H7 (cell line): ENCODE results near the gene GNG7. TPM values are rescaled to one million over a fixed set of nuclear protein-coding genes. Genes with fewer than 3 reads are reported as not detected.

ENCODE experiments used
- DNase-seq: peaks from one replicate; pipeline ENCODE4 v3.0.0; 2012
- H3K27me3 ChIP-seq: 2 replicates; pipeline ENCODE4 v1.6.0; 2011; ENCODE audit warnings: mild to moderate bottlenecking, low read length; ENCODE audit not compliant: control insufficient read depth, insufficient read depth
- H3K36me3 ChIP-seq: replicated peaks from 2 replicates; pipeline ENCODE4 v1.5.1; 2011; ENCODE audit warnings: low read length; ENCODE audit not compliant: control insufficient read depth, insufficient read depth
- H3K4me3 ChIP-seq: 2 replicates; pipeline ENCODE4 v1.5.1; 2011; ENCODE audit warnings: low read depth, mild to moderate bottlenecking, control low read depth, low read length, moderate library complexity; ENCODE audit not compliant: insufficient read depth
- total RNA-seq: library from RNA; depleted of rRNA; stranded (reverse); fragments of >200 nt; shearing (Covaris generic); gene quantifications from 2 replicates; pipeline ENCODE4 v1.2.3, GENCODE V29; 2014

Gene GNG7
- total RNA-seq, 1 experiment from 2014 or later: 1.1 TPM

DNA sequence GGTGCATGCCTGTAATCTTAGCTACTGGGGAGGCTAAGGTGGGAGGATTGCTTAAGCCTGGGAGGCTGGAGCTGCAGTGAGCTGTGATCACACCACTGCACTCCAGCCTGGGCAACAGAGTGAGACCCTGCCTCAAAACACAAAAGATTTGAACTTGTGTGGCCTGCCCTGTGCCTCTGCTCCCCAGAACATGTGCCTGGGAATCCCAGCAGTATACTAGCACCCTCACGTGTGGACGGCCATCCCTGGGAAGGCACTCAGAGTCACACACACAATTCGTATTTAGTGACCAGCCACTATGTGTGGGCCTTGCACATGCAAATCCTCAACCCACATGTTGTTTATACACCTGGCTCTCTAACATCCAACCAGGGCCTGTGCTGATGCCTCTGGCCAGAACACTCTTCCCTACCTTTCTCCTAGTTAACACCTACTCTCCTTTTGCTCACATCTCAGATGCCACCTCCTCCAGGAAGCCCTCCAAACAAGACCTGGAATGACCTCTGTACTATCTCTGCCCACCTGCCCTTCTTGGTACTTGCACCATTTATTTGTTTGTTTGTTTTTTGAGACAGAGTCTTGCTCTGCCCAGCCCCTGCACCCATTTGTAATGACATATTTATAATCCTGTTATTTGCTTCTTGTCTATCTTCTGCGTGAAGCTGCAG is 218.9 kb downstream of the GNG7 start:
- no peak for DNase-seq
- Histone ChIP-seq H3K27me3 (peaks cover 6% of the 10 kb centered on the region), H3K36me3 (no peaks in the 10 kb centered on the region), H3K4me3 (no peak overlapping the region)

DNA sequence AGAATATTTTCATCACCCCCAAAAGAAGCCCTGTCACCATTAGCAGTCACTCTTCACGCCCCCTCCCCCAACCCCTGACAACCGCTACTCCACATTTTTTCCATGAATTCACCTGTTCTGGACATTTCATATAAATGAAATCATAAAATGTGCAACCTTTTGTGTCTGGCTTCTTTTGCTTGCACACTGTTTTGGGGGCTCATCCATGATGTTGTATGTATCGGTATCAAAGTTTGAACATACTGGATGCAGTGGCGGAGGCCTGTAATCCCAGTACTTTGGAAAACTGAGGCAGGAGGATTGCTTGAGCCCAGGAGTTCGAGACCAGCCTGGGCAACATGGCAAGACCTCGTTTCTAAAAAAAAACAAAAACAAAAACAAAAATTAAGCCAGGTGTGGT is 219.4 kb downstream of the GNG7 start:
- no peak overlapping the region for H3K4me3 ChIP-seq
- DNase-seq: no peak
- H3K36me3 ChIP-seq: no peaks in the 10 kb centered on the region
- peaks cover 2% of the 10 kb centered on the region; the same call in 1 of the 2 replicates for H3K27me3 ChIP-seq

DNA sequence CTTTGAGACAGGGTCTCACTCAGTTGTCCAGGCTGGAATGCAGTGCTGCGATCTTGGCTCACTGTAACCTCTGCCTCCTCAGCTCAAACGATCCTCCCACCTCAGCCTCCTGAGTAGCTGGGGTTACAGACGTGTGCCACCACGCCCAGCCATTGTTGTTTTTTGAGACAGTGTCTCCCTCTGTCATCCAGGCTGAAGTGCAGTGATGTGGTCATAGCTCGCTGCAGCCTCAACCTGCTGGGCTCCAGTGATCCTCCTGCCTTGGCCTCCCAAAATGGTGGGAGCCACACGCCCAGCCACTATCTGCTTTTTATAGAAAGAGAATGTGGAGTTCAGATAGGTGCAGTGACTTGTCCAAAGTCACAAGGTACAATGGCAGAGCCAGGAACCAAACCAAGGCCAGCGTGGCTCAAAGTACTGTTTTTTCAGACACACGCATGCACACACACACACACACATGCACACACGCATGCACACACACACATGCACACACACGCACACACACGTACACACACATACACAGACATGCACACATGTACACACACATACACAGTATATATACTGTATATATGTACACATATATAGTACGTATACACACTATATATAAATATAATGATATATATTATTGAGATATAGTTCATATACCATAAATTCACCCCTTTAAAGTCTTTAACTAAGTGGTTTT is 220.0 kb downstream of the GNG7 start:
- H3K4me3 ChIP-seq: no peak overlapping the region
- no peaks in the 10 kb centered on the region for H3K36me3 ChIP-seq
- no peak for DNase-seq
- H3K27me3 ChIP-seq: no peaks in the 10 kb centered on the region; the same call in 1 of the 2 replicates

DNA sequence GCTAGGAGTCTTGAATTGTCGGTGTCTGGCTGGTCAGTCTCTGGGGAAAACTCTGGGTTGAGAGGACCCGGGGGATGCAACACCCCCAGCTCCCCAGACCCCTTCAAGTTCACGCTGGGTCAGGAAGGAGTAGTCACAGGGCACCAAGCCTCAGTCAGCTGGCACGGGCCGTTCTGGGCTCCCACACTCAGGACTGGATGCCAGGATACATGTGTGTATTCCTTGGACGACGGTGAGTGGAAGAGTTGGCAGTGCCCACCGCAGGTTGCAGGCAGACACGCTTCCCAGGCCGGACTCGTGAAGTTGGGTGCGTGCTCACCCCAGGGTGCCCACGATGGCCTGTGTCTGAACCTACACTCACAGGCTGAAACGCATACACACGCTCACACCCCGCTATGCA is 221.0 kb downstream of the GNG7 start:
- no peak for DNase-seq
- peaks cover 6% of the 10 kb centered on the region; the same call in 1 of the 2 replicates for H3K27me3 ChIP-seq
- H3K4me3 ChIP-seq: no peak overlapping the region
- peaks cover 2% of the 10 kb centered on the region; the same call in 1 of the 2 replicates for H3K36me3 ChIP-seq

DNA sequence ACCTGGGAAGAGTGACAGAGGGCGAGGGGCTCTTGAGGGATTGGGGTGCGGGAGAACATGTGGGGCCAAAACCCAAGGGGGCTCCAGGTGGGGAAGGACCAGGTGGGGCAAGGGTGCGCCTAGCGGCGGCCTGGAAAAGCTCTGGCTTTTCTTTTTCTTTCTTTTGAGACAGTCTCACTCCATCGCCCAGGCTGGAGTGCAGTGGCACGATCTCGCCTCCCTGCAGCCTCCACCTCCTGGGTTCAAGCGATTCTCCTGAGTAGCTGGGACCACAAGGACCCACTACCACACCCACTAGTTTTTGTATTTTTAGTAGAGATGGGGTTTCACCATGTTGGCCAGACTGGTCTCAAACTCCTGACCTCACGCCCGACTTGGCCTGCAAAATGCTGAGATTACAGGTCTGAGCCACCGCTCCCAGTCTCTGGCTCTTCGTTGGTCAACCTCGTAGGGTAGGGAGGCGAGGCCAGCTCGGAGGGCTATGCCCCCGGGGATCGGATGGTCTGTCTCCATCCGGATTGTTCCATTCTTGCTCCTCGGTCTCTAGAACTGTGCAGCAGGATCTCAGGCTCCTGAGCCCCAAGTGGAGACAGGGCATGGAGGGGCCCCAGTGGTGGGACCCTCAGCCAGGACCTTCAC is 222.8 kb downstream of the GNG7 start:
- peak overlapping the region; percentile 95 for H3K4me3 ChIP-seq
- DNase-seq: no peak
- H3K27me3 ChIP-seq: peaks cover 6% of the 10 kb centered on the region; the same call in 1 of the 2 replicates
- peaks cover 2% of the 10 kb centered on the region; the same call in 1 of the 2 replicates for H3K36me3 ChIP-seq

DNA sequence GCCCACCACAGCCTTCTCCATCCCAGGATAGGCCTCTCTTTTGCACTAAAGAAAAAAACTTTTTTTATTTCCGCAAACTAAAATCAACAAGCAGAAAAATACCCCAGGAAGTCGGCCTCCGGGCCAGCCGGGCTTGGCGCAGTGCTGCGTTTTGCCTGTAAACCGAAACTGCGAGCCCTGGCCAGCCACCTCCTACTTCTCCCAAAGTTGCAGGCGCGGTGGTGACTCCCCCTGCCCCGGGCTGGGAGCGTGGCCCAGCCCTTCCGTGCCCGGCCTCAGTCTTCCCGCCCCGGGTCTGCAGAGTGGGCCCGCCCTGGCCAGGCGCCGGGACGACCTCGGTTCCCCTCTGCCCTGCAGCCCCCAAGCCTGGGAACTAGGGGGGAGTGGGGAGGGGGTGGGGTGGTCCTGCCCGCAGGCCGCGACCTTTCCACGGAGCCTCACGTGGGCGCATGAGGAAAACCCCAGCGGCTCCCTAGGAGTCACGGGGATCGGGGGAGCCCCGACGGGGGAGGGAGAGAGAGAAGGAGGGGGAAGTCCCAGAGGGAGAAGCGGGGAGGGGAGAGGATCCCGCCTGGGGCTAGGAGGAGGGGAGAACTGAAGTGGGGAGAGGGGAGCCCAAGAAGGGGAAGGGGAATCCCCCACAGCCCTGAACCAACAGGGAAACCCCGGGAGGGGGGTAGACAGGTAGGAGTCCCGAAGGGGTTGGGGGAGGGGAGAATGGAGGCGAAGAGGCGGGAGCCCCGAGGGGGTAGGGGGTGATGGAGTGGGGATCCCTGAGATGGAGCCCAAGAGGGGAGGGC is 223.5 kb downstream of the GNG7 start:
- Histone ChIP-seq H3K36me3 (peaks cover 2% of the 10 kb centered on the region; the same call in 1 of the 2 replicates), H3K27me3 (peaks cover 6% of the 10 kb centered on the region; the same call in 1 of the 2 replicates), H3K4me3 (peak overlapping the region; percentile 95)
- DNase-seq: peak; percentile 90

DNA sequence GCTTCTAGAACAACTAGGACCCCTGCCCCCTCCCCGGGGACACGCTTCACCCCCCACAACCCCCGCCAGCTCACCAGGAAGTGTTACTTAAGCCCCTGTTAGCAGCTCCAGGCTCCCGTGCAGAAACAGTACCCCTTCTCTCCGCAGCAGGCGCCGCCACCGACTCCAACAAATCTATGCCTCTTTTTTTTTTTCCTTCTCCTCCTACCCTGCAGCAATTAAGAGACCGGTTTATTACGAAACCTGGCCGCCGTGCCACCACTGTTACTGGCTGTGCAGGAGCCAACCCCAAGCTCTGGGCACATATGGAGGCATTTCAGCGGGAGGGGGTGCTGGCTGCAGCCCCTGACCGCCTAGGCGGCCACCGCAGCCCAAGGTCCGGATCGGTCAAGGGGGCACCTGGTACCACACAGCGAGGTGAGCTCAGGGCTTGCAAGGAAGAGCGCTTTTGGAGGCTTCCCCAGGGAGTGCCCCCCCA is 224.2 kb downstream of the GNG7 start:
- peak; percentile 76 for DNase-seq
- Histone ChIP-seq H3K36me3 (peaks cover 2% of the 10 kb centered on the region; the same call in 1 of the 2 replicates), H3K27me3 (peaks cover 6% of the 10 kb centered on the region; the same call in 1 of the 2 replicates), H3K4me3 (peak overlapping the region; percentile 95)

DNA sequence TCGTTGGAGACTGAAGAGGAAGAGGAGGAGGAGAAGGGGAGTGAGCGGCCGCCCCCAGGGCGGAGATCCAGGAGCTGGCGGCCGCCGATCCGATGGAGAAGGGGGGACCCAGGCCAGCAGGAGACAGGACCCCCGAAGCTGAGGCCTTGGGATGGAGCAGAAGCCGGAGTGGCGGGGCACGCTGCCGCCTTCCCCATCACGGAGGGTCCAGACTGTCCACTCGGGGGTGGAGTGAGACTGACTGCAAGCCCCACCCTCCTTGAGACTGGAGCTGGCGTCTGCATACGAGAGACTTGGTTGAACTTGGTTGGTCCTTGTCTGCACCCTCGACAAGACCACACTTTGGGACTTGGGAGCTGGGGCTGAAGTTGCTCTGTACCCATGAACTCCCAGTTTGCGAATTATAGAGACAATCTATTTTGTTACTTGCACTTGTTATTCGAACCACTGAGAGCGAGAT is 224.7 kb downstream of the GNG7 start:
- H3K36me3 ChIP-seq: peaks cover 2% of the 10 kb centered on the region; the same call in 1 of the 2 replicates
- H3K4me3 ChIP-seq: peak overlapping the region; percentile 95
- DNase-seq: peak; percentile 73
- peaks cover 6% of the 10 kb centered on the region; the same call in 1 of the 2 replicates for H3K27me3 ChIP-seq

DNA sequence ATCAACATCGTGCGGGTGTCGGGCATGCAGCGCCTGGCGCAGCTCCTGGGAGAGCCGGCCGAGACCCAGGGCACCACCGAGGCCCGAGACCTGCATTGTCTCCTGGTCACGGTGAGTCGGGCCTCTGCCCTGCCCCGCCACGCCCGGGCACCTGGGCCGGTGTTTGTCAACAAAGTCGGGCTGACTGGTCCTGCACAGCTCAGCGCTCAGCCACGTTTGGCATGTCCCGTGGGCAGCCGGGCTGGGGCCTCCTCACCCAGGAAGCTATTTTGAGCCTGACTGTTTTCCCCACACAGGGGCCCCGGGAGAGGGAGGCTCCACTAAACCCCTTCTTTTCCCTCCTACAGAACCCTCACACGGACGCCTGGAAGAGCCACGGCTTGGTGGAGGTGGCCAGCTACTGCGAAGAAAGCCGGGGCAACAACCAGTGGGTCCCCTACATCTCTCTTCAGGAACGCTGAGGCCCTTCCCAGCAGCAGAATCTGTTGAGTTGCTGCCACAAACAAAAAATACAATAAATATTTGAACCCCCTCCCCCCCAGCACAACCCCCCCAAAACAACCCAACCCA is 225.3 kb downstream of the GNG7 start:
- peaks cover 6% of the 10 kb centered on the region; the same call in 1 of the 2 replicates for H3K27me3 ChIP-seq

DNA sequence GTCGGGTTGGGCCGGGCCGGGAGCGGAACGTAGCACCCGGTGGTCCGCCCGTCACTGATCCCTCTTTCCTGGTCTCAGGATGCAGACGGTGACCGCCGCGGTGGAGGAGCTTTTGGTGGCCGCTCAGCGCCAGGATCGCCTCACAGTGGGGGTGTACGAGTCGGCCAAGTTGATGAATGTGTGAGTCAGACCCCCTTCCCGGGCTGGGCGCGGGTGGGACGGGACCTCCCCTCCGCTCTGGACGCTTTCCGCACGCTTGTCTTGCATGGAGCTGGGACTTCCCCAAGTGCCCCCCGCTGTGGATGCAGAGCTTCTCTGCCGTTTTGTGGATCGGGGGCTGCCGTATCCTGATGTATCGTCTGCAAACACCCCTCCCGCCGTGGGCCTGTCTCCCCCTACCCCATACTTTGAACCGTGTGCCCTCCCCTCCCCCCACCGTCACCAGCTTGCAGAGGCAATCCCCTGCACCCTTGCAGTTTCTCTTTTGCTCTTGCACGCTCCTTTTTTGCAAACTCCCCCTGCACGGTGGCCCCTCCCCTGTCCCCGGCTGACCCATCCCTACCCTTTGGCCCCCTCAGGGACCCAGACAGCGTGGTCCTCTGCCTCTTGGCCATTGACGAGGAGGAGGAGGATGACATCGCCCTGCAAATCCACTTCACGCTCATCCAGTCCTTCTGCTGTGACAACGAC is 225.9 kb downstream of the GNG7 start:
- peak; percentile 88 for DNase-seq
- Histone ChIP-seq H3K36me3 (peaks cover 2% of the 10 kb centered on the region; the same call in 1 of the 2 replicates), H3K27me3 (peaks cover 6% of the 10 kb centered on the region; the same call in 1 of the 2 replicates), H3K4me3 (peak overlapping the region; percentile 95)

More for the DNA sequence above, 225.3 kb downstream of the GNG7 start:
- H3K4me3 ChIP-seq: peak overlapping the region; percentile 95
- DNase-seq: peak; percentile 67
- peaks cover 2% of the 10 kb centered on the region; the same call in 1 of the 2 replicates for H3K36me3 ChIP-seq

DNA sequence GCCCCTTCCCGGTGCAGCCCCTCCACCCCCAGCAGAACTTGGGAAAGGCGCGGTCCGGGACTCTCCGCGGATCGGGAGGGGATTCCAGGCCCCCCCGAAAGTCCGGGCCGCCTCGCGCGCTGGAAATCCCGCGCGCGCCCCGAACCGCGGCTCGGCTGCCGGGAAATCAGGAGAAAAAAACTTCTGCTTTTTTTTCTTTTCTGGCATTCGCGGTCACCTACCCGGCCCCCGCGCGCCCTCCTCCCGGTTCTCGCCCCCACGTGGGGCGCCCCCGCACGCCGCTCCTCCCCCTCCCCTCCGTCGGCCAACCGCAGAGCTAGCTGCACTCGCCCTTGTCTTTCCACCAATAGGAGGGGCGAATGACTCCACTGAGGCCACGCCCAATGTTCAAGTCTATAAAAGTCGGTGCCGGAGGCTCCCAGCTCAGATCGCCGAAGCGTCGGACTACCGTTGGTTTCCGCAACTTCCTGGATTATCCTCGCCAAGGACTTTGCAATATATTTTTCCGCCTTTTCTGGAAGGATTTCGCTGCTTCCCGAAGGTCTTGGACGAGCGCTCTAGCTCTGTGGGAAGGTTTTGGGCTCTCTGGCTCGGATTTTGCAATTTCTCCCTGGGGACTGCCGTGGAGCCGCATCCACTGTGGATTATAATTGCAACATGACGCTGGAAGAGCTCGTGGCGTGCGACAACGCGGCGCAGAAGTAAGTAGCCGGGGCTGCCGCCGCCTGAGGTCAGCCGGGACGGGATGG is 226.6 kb downstream of the GNG7 start, which contains the start of gene GADD45B:
TSS of gene GADD45B (plus strand) at position 426 of the 749 bp plus-strand sequence. CDS start at position 658, 232 bp downstream.
- Histone ChIP-seq H3K27me3 (peaks cover 6% of the 10 kb centered on the region; the same call in 1 of the 2 replicates), H3K36me3 (peaks cover 2% of the 10 kb centered on the region; the same call in 1 of the 2 replicates), H3K4me3 (peak within 1 kb of the TSS; percentile 95)
- DNase-seq: peak; percentile 100

DNA sequence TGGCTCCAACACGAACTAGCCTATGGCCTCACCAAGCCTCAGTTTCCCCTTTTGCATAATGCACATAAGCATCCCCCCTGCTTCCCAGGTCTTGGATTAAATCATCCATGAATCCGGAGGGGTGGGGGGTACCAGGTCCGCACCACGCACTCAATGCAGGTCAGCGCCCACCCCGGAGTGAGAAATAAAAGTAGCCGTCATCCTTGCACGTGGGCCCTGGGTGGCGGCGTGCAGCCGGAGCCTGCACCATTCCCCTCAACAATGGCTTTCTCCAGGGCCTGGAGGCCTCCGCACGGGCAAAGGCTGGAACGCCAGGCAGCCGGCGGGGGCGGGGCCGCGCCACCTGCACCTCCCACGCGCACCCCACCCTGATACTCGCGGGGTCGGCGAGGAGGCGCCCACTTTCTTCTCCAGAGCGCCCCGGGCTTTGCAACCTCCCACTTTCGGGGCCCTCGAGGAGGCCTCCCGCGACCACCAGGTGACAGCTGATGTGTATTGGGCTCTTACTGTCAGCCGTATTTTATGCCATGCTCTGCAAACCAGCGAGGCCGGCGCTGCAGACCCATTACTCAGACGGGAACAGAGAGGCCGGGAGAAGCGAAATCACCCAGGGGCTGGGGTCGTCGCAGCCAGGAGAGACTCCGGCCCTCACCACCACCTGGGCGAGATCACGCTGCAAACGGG is 227.3 kb downstream of the GNG7 start:
- peak; percentile 79 for DNase-seq
- H3K36me3 ChIP-seq: peaks cover 2% of the 10 kb centered on the region; the same call in 1 of the 2 replicates
- H3K27me3 ChIP-seq: peaks cover 6% of the 10 kb centered on the region; the same call in 1 of the 2 replicates
- H3K4me3 ChIP-seq: peak overlapping the region; percentile 95
